SK-N-SH treated with all-trans-retinoic acid at 6 μM for 48 hours (cell line): ENCODE results near the gene CHST12.

Experiments
- ATAC-seq: fragments of 200-7000 bp; cut with Tn5 transposase; 3 replicates; pipeline ENCODE4 v1.9.1; 2020; ENCODE audit warnings: mild to moderate bottlenecking, moderate library complexity
- ARNTL ChIP-seq: fragments of 450-650 bp; formaldehyde crosslinking; IDR thresholded peaks from 2 replicates; pipeline ENCODE4 v1.5.0; 2020; ENCODE audit warnings: low read depth, mild to moderate bottlenecking, moderate library complexity, borderline replicate concordance
- CSDC2 ChIP-seq: fragments of 250-450 bp; sonication (Bioruptor Pico); IDR thresholded peaks from 2 replicates; pipeline ENCODE4 v1.5.0; 2020; ENCODE audit warnings: mild to moderate bottlenecking, moderate library complexity
- CSRNP3 ChIP-seq: fragments of 250-450 bp; sonication (Bioruptor Pico); IDR thresholded peaks from 2 replicates; pipeline ENCODE4 v1.5.1; 2021; ENCODE audit warnings: mild to moderate bottlenecking, moderate library complexity
- ESRRG ChIP-seq: fragments of 250-450 bp; sonication (Bioruptor Pico); IDR thresholded peaks from 2 replicates; pipeline ENCODE4 v1.6.1; 2021; ENCODE audit warnings: mild to moderate bottlenecking
- GLIS3 ChIP-seq: fragments of 250-450 bp; sonication (Bioruptor Pico); IDR thresholded peaks from 2 replicates; pipeline ENCODE4 v1.5.0; 2020; ENCODE audit warnings: mild to moderate bottlenecking, moderate library complexity
- ISL1 ChIP-seq: fragments of 250-450 bp; sonication (Bioruptor Pico); IDR thresholded peaks from 2 replicates; pipeline ENCODE4 v2.1.2; 2022; ENCODE audit warnings: mild to moderate bottlenecking, moderate library complexity
- OSR1 ChIP-seq: fragments of 250-450 bp; sonication (Bioruptor Pico); IDR thresholded peaks from 2 replicates; pipeline ENCODE4 v1.8.0; 2022; ENCODE audit warnings: moderate library complexity, mild to moderate bottlenecking, inconsistent platforms
- PATZ1 ChIP-seq: fragments of 250-450 bp; sonication (Bioruptor Pico); IDR thresholded peaks from 2 replicates; pipeline ENCODE4 v1.8.0; 2020; ENCODE audit warnings: mild to moderate bottlenecking, moderate library complexity, borderline replicate concordance
- POU6F1 ChIP-seq: fragments of 250-450 bp; sonication (Bioruptor Pico); IDR thresholded peaks from 2 replicates; pipeline ENCODE4 v1.8.0; 2021; ENCODE audit warnings: low read depth, mild to moderate bottlenecking, moderate library complexity, borderline replicate concordance
- PPARA ChIP-seq: fragments of 250-450 bp; sonication (Bioruptor Pico); IDR thresholded peaks from 2 replicates; pipeline ENCODE4 v1.5.0; 2020; ENCODE audit warnings: mild to moderate bottlenecking, borderline replicate concordance
- RARB ChIP-seq: fragments of 250-450 bp; sonication (Bioruptor Pico); IDR thresholded peaks from 2 replicates; pipeline ENCODE4 v1.8.0; 2021; ENCODE audit warnings: mild to moderate bottlenecking, moderate library complexity
- SNAI2 ChIP-seq: fragments of 250-450 bp; sonication (Bioruptor Pico); IDR thresholded peaks from 2 replicates; pipeline ENCODE4 v1.5.0; 2020; ENCODE audit warnings: mild to moderate bottlenecking, moderate library complexity
- TCF4 ChIP-seq: fragments of 250-450 bp; sonication (Bioruptor Pico); IDR thresholded peaks from 2 replicates; pipeline ENCODE4 v1.8.0; 2021; ENCODE audit warnings: mild to moderate bottlenecking, moderate library complexity, borderline replicate concordance
- TOX ChIP-seq: fragments of 250-450 bp; sonication (Bioruptor Pico); IDR thresholded peaks from 2 replicates; pipeline ENCODE4 v1.8.0; 2021; ENCODE audit warnings: mild to moderate bottlenecking, moderate library complexity, borderline replicate concordance
- TSHZ2 ChIP-seq: fragments of 250-450 bp; sonication (Bioruptor Pico); IDR thresholded peaks from 2 replicates; pipeline ENCODE4 v1.5.0; 2020; ENCODE audit warnings: mild to moderate bottlenecking, moderate library complexity
- ZC3H10 ChIP-seq: fragments of 250-450 bp; sonication (Bioruptor Pico); IDR thresholded peaks from 2 replicates; pipeline ENCODE4 v1.5.1; 2021; ENCODE audit warnings: mild to moderate bottlenecking, moderate library complexity
- ZFP3 ChIP-seq: fragments of 250-450 bp; sonication (Bioruptor Pico); IDR thresholded peaks from 2 replicates; pipeline ENCODE4 v1.5.0; 2020; ENCODE audit warnings: mild to moderate bottlenecking, moderate library complexity
- ZFP30 ChIP-seq: fragments of 450-650 bp; formaldehyde crosslinking; IDR thresholded peaks from 2 replicates; pipeline ENCODE4 v1.5.0; 2022; ENCODE audit warnings: mild to moderate bottlenecking, moderate library complexity
- ZNF565 ChIP-seq: fragments of 450-650 bp; formaldehyde crosslinking; conservative IDR thresholded peaks from 2 replicates; pipeline ENCODE4 v1.5.0; 2020; ENCODE audit warnings: low read depth, mild to moderate bottlenecking, moderate library complexity
- ZNF70 ChIP-seq: fragments of 450-650 bp; formaldehyde crosslinking; IDR thresholded peaks from 2 replicates; pipeline ENCODE4 v1.5.0; 2020; ENCODE audit warnings: mild to moderate bottlenecking, moderate library complexity
- ZNF8 ChIP-seq: fragments of 450-650 bp; formaldehyde crosslinking; IDR thresholded peaks from 2 replicates; pipeline ENCODE4 v1.5.0; 2020; ENCODE audit warnings: mild to moderate bottlenecking, moderate library complexity
- TF ChIP-seq, protein P1 (sequence below): fragments of 250-450 bp; sonication (Bioruptor Pico); IDR thresholded peaks from 2 replicates; pipeline ENCODE4 v1.5.1; 2020; ENCODE audit warnings: low read depth, mild to moderate bottlenecking, moderate library complexity

CHST12 gene

GRCh38 chr7:2379821-2380450, 23.5 kb upstream of the CHST12 start:
- ATAC-seq: no peak
- TF ChIP-seq RARB (no peak), CSRNP3 (CRISPR knock-in tag) (no peak), TSHZ2 (CRISPR knock-in tag) (no peak), ZFP30 (CRISPR knock-in tag) (no peak), TOX (no peak), ZNF70 (CRISPR knock-in tag) (no peak), ARNTL (CRISPR knock-in tag) (no peak), ZNF565 (no peak), ZNF8 (CRISPR knock-in tag) (no peak), ISL1 (CRISPR knock-in tag) (no peak), CSDC2 (no peak), TCF4 (CRISPR knock-in tag) (no peak), PPARA (CRISPR knock-in tag) (no peak), SNAI2 (CRISPR knock-in tag) (no peak)
- TF ChIP-seq, protein P1, sequence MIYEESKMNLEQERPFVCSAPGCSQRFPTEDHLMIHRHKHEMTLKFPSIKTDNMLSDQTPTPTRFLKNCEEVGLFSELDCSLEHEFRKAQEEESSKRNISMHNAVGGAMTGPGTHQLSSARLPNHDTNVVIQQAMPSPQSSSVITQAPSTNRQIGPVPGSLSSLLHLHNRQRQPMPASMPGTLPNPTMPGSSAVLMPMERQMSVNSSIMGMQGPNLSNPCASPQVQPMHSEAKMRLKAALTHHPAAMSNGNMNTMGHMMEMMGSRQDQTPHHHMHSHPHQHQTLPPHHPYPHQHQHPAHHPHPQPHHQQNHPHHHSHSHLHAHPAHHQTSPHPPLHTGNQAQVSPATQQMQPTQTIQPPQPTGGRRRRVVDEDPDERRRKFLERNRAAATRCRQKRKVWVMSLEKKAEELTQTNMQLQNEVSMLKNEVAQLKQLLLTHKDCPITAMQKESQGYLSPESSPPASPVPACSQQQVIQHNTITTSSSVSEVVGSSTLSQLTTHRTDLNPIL (CRISPR knock-in tag): no peak

- TF ChIP-seq ISL1 (CRISPR knock-in tag) (no peak), POU6F1 (CRISPR knock-in tag) (no peak), OSR1 (CRISPR knock-in tag) (no peak), GLIS3 (no peak), RARB (no peak), CSRNP3 (CRISPR knock-in tag) (no peak), PATZ1 (CRISPR knock-in tag) (no peak), ZC3H10 (CRISPR knock-in tag) (no peak), ESRRG (CRISPR knock-in tag) (no peak), TOX (no peak), CSDC2 (no peak), ZFP3 (CRISPR knock-in tag) (no peak), TCF4 (CRISPR knock-in tag) (no peak), PPARA (CRISPR knock-in tag) (no peak), SNAI2 (CRISPR knock-in tag) (no peak)
- TF ChIP-seq, protein P1 (CRISPR knock-in tag): no peak
- no peak for ATAC-seq
Measured at GRCh38 chr7:2380461-2380860, 22.9 kb upstream of the CHST12 start.
